Colonic mucosa (tissue), 4 donors: Measurements from ENCODE around the gene UQCRQ. TPM values are rescaled to one million over a fixed set of nuclear protein-coding genes. Genes with fewer than 3 reads are reported as not detected.

ENCODE experiments used
- DNase-seq: peaks from one replicate; pipeline ENCODE4 v3.0.0-alpha.2; 2020
- H3K27ac ChIP-seq: fragments of 200-600 bp; one replicate; pipeline ENCODE4 v1.8.0; 2021
- H3K27me3 ChIP-seq: fragments of 200-600 bp; one replicate; pipeline ENCODE4 v1.8.0; 2021
- H3K36me3 ChIP-seq: fragments of 200-600 bp; one replicate; pipeline ENCODE4 v1.8.0; 2021
- H3K4me1 ChIP-seq: fragments of 200-600 bp; one replicate; pipeline ENCODE4 v1.8.0; 2021; ENCODE audit warnings: mild to moderate bottlenecking
- H3K4me3 ChIP-seq: fragments of 200-600 bp; one replicate; pipeline ENCODE4 v1.8.0; 2021
- H3K9ac ChIP-seq, 2 donors: one replicate each; pipeline ENCODE4 v1.7.0; 2013; ENCODE audit warnings: control low read depth in 2 of 2, low read depth in 2 of 2, low read length in 2 of 2
- H3K9me3 ChIP-seq: fragments of 200-600 bp; one replicate; pipeline ENCODE4 v1.8.0; 2021
- CTCF ChIP-seq: fragments of 200-600 bp; IDR thresholded peaks from one replicate; pipeline ENCODE4 v1.8.0; 2022; ENCODE audit warnings: antibody characterized with exemption, mild to moderate bottlenecking
- intact Hi-C: fragments of 100-400 bp; cut with DNase I; formaldehyde crosslinking; loops from one replicate; pipeline ENCODE4 v1.14.1; 2022
- total RNA-seq, 2 donors: library from RNA; stranded (reverse); fragmentation: NEBNext Ultra II Directional in 1 of 2; extraction: Animal tissue kit (Norgen Biotek cat#: 25700) in 1 of 2; gene quantifications; one replicate each; pipeline ENCODE4 v1.2.1, GENCODE V29; 2021
- donor health status: healthy.
- donor health status: DM: no; HTN: no; CAD: no.
- donor health status: DM: no; HTN: no; CAD: no.

The UQCRQ gene
- total RNA-seq, 2 donors from 2014 or later: 885 to 920 TPM

GRCh38 chr5:132825834-132826391 lies 40.5 kb upstream of the UQCRQ start:
- H3K4me3 ChIP-seq: no peak overlapping the region
- H3K4me1 ChIP-seq: no peaks in the 10 kb centered on the region
- intact Hi-C loops: loop anchor here (10.0 kb wide), 2 partner anchors 301 to 441 kb away; no protein-coding TSS in a partner anchor
- H3K9ac ChIP-seq: no peak overlapping the region
- no peaks in the 10 kb centered on the region for H3K27me3 ChIP-seq
- no peak overlapping the region for H3K27ac ChIP-seq
- no peaks in the 10 kb centered on the region for H3K36me3 ChIP-seq
- DNase-seq: no peak
- H3K9me3 ChIP-seq: no peaks in the 10 kb centered on the region
- no peak for TF ChIP-seq CTCF

GRCh38 chr5:132826424-132827082 lies 39.9 kb upstream of the UQCRQ start:
- no peaks in the 10 kb centered on the region for H3K4me1 ChIP-seq
- no peak for TF ChIP-seq CTCF
- H3K27me3 ChIP-seq: no peaks in the 10 kb centered on the region
- DNase-seq: no peak
- no peak overlapping the region for H3K4me3 ChIP-seq
- no peak overlapping the region for H3K9ac ChIP-seq
- H3K9me3 ChIP-seq: no peaks in the 10 kb centered on the region
- intact Hi-C loops: loop anchor here (10.0 kb wide), 2 partner anchors 302 to 442 kb away; no protein-coding TSS in a partner anchor
- H3K27ac ChIP-seq: no peak overlapping the region
- no peaks in the 10 kb centered on the region for H3K36me3 ChIP-seq

GRCh38 chr5:132827943-132828673 lies 38.3 kb upstream of the UQCRQ start:
- Histone ChIP-seq H3K9ac (no peak overlapping the region), H3K9me3 (no peaks in the 10 kb centered on the region), H3K36me3 (no peaks in the 10 kb centered on the region), H3K27me3 (no peaks in the 10 kb centered on the region), H3K4me1 (no peaks in the 10 kb centered on the region), H3K27ac (no peak overlapping the region), H3K4me3 (no peak overlapping the region)
- intact Hi-C loops: loop anchor here (10.0 kb wide), 2 partner anchors 303 to 443 kb away; no protein-coding TSS in a partner anchor
- TF ChIP-seq CTCF: no peak
- no peak for DNase-seq

GRCh38 chr5:132828846-132829494 lies 37.5 kb upstream of the UQCRQ start:
- Histone ChIP-seq H3K27ac (no peak overlapping the region), H3K9ac (peak overlapping the region; percentile 93 to 97)
- intact Hi-C loops: loop anchor here (10.0 kb wide), 2 partner anchors 304 to 444 kb away; no protein-coding TSS in a partner anchor

More at GRCh38 chr5:132828846-132829494, 37.5 kb upstream of the UQCRQ start:
- no peaks in the 10 kb centered on the region for H3K4me1 ChIP-seq
- TF ChIP-seq CTCF: no peak
- H3K9me3 ChIP-seq: no peaks in the 10 kb centered on the region
- no peaks in the 10 kb centered on the region for H3K36me3 ChIP-seq
- DNase-seq: peak; percentile 45
- no peaks in the 10 kb centered on the region for H3K27me3 ChIP-seq
- H3K4me3 ChIP-seq: peak overlapping the region; percentile 85
